Left cardiac atrium (tissue), 4 donors: ENCODE data around the gene FRMD4A. TPM values are rescaled to one million over a fixed set of nuclear protein-coding genes. Genes with fewer than 3 reads are reported as not detected.

Source experiments
- ATAC-seq, 2 donors: fragments of 200-7000 bp; cut with Tn5 transposase; one replicate each; pipeline ENCODE4 v1.9.1; 2020; ENCODE audit warnings: mild to moderate bottlenecking in 2 of 2, moderate library complexity in 2 of 2
- DNase-seq: peaks from one replicate; pipeline ENCODE4 v3.0.0-alpha.2; 2020
- intact Hi-C, 2 donors: fragments of 100-400 bp; cut with DNase I; formaldehyde crosslinking; loops; one replicate each; pipeline versions ENCODE4 v1.14.1 to v1.15.1; 2022 to 2023
- total RNA-seq, 2 donors: library from RNA; stranded (reverse); fragmentation: NEBNext Ultra II Directional; extraction: Animal tissue kit (Norgen Biotek cat#: 25700); gene quantifications; one replicate each; pipeline ENCODE4 v1.2.1, GENCODE V29; 2021
- donor health status: DM: no; HTN: yes; CAD: no.
- donor health status: DM: no; HTN: yes; CAD: no; lungs with severe emphysema.
- donor health status: DM: yes; HTN: yes; CAD: no.
- donor health status: Dilated cardiomyopathy.

The FRMD4A gene
- total RNA-seq, 2 donors from 2014 or later = 39.0 to 44.2 TPM

GRCh38 chr10:13990392-13990805 lies 340.3 kb downstream of the FRMD4A start:
- ATAC-seq (peak; percentile 73 to 76), DNase-seq (peak; percentile 59)
- intact Hi-C loops = no loop called here

- intact Hi-C loops = no loop called here
- ATAC-seq (no peak), DNase-seq (no peak)
Measured at GRCh38 chr10:13989616-13990015, 341.1 kb downstream of the FRMD4A start.

- intact Hi-C loops = no loop called here
- no peak for DNase-seq
- no peak for ATAC-seq
Measured at GRCh38 chr10:13987446-13987845, 343.3 kb downstream of the FRMD4A start.

- ATAC-seq = no peak
- no peak for DNase-seq
- intact Hi-C loops = no loop called here
Measured at GRCh38 chr10:13984647-13985155, 346.0 kb downstream of the FRMD4A start.

- intact Hi-C loops = no loop called here
- DNase-seq = no peak
Measured at GRCh38 chr10:13983035-13983434, 347.7 kb downstream of the FRMD4A start.

GRCh38 chr10:13978533-13979115 lies 352.1 kb downstream of the FRMD4A start:
- DNase-seq (no peak), ATAC-seq (no peak)
- intact Hi-C loops = no loop called here

More at GRCh38 chr10:13983035-13983434, 347.7 kb downstream of the FRMD4A start:
- no peak for ATAC-seq

- no peak for DNase-seq
- ATAC-seq = no peak
- intact Hi-C loops = no loop called here
Measured at GRCh38 chr10:13977861-13978532, 352.7 kb downstream of the FRMD4A start.

- ATAC-seq (peak in 1 of 2 donors; percentile 18), DNase-seq (no peak)
- intact Hi-C loops = no loop called here
Measured at GRCh38 chr10:13973742-13974141, 357.0 kb downstream of the FRMD4A start.

- intact Hi-C loops = no loop called here
Measured at GRCh38 chr10:13972609-13973008, 358.1 kb downstream of the FRMD4A start.

GRCh38 chr10:13971601-13972475 lies 358.9 kb downstream of the FRMD4A start:
- ATAC-seq (peak in 1 of 2 donors; percentile 27), DNase-seq (no peak)
- intact Hi-C loops = no loop called here

More at GRCh38 chr10:13972609-13973008, 358.1 kb downstream of the FRMD4A start:
- ATAC-seq (no peak), DNase-seq (no peak)

GRCh38 chr10:13970957-13971353 lies 359.8 kb downstream of the FRMD4A start:
- DNase-seq (no peak), ATAC-seq (no peak)
- intact Hi-C loops = no loop called here

- DNase-seq (no peak), ATAC-seq (peak in 1 of 2 donors; percentile 29)
- intact Hi-C loops = no loop called here
Measured at GRCh38 chr10:13970236-13970956, 360.3 kb downstream of the FRMD4A start.

- intact Hi-C loops = no loop called here
- ATAC-seq (no peak), DNase-seq (no peak)
Measured at GRCh38 chr10:13969792-13970140, 361.0 kb downstream of the FRMD4A start.

- intact Hi-C loops = no loop called here
- DNase-seq (no peak), ATAC-seq (no peak)
Measured at GRCh38 chr10:13969118-13969791, 361.5 kb downstream of the FRMD4A start.

- ATAC-seq (no peak), DNase-seq (no peak)
- intact Hi-C loops = no loop called here
Measured at GRCh38 chr10:13961853-13962252, 368.9 kb downstream of the FRMD4A start.

GRCh38 chr10:13961097-13961496 lies 369.6 kb downstream of the FRMD4A start:
- intact Hi-C loops = no loop called here
- ATAC-seq (peak in 1 of 2 donors; percentile 62), DNase-seq (no peak)

GRCh38 chr10:13960603-13961002 lies 370.1 kb downstream of the FRMD4A start:
- no peak for ATAC-seq
- intact Hi-C loops = no loop called here
- DNase-seq = no peak

- ATAC-seq (peak in 1 of 2 donors; percentile 18), DNase-seq (no peak)
- intact Hi-C loops = no loop called here
Measured at GRCh38 chr10:13959443-13960359, 371.0 kb downstream of the FRMD4A start.
